Inflammatory macrophage (primary cell): ENCODE measurements around the gene ITGB6.

ENCODE experiments used
- DNase-seq, 2 donors: peaks; one replicate each; pipeline ENCODE4 v3.0.0-alpha.2; 2020 to 2022

Gene ITGB6

DNA sequence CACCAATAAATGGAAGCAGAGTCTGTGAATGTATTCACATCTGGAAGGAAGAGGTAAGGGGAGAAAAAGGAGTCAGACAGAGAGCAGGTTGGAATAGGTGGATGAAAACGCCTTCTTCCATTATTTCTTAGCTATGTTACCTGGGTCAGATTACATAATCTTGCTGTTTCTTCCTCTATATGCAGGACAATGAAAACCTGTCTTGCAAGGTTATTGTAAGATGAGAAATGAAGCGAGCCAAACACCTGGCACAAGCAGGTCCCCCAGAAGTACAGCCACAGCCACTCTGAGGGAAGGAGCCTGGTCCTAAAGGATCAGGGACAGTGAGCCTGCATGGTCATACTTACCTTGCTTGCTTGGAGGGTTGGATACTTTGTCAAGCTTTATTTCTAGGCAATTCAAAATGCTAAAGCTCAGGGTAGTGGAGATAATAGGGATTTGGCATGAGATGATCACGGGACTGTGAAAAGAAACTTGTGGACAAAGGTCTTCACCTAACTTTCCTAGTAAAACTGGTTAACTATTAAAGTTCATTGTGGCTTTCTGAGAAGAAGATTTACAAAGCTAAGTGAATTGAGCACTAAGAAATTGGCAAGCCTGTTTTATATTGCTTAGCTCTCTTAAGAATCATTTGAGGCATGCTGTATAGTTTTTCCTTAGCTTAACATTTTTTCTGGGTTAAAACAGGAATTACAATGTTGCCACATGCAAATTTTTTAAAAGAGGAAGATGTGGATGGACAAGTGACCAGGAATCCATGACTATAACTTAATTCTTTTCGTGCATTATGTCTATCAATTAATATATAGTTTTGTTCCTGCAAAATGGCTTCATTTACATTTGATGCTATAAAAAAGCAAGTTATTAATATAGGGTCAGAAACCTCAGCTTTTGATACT lies 121.9 kb downstream of the ITGB6 start:
- DNase-seq = peak; percentile 5 to 34

DNA sequence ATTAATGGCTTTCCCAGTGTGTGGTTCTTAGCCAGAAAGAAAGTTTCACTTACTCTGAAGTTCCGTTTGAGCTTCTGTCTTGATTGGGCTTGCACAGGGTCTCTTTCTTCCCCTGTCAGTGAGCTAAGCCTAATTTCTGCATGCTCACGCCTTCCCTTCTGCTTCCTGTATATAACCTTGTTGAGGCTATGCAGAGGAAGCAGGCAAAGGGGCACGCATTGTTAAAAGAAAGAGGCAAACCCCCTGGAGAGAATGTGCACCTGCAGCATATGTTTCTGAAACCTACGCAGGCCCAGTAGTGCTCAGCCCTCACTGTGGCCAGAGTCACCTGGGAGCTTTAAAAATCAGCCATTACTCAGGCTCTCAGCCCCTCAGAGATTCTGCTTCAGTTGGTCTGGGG lies 123.2 kb downstream of the ITGB6 start:
- peak; percentile 10 to 26 for DNase-seq

DNA sequence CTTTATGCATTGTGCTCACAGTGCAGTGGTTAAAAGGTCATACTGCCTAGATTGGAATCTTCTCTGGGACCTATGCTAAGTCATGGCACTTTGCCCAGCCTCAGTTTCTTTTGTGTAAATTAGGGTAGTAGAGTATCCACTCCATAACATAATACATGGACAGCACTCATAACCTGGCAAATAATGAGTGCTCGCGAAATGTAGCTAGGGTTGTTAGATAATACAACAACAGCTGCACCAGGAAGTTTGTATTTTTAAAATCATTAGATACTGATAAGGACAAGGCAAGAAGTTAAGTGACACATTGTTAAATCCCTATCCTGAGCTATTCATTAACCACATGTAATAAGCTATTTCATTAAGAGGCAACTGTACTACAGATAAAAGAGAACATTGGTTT lies 123.8 kb downstream of the ITGB6 start:
- no peak for DNase-seq

DNA sequence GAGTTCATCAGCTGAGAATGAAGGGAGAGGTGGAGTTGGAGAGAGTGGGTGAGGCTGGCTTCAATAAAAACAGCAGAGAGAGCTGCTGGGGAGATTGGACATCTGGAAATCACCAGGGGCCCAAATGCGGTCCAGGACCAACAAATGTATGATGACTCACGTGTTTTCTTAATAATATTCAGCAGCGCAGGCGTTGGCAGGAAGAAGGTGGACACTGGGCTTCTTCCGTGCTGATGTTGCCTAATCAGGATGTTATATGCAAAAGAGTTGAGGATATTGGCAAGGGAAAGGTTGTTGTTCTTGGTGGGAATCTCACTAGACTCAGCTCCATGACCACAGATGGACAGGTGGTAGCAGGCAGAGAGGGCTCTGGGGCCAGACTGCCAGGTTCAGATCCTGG lies 124.9 kb downstream of the ITGB6 start:
- DNase-seq = no peak

DNA sequence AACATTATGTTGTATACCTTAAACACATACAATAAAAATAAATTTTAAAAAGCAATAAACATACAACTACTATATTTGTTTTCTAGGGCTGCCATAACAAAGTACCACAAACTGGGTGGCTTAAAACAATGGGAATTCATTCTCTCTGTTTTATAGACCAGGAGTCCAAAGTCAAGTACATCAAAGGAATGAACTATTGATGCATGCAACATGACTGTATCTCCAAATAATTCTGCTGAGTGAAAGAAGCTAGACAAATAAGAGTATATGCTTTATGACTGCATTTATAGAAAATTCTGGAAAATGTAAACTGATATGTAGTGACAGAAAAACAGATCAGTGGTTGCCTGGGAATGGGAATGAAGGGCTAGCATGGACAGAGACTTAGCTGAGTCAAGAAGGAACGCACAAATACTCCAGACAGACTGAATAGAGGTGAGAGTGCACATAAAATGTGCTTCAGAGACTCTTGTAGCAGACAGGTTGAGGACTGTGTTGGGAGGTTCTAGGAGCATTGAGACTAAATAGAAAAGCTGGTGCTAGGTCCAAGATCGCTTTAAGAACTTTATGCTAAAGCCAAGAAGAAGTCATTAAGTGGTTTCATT lies 126.7 kb downstream of the ITGB6 start:
- DNase-seq = no peak

DNA sequence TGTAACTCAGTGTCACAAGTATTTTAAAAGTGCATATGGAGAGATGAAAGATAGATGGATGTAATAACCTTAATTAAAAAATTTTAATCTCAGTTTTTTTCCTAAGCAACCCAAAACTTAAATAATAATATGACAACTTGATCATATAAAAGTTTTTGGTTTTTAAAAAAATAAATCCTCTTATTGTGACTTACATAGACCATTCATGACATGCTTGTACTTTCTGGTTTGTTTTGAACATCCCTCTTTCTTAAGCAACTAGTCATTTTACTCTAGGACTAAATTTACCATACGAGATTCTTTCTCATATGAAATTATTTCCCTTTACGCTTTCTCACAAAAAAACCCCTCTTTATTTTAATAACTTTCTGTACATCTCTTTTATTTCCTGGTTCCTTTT lies 131.2 kb downstream of the ITGB6 start:
- DNase-seq = no peak

DNA sequence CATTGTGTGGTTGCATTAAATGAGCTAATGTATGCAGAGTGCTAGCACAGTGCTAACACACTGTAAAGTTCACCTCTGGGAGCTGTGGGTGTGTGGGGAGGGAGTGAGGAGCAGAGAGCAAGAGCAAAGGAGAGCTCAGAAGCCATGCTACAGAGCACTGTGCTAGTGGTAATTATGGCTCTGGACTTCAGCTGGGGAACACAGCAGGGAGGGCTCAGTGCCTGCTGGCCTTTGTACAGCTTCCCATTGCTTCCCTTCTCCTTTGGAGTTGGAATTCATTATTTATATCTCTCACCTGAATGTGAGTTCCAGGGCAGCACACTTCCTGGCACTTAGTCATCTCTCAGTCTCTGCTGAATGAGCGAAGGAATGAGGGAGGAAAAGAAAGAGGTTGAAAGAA lies 135.2 kb downstream of the ITGB6 start:
- DNase-seq = no peak

DNA sequence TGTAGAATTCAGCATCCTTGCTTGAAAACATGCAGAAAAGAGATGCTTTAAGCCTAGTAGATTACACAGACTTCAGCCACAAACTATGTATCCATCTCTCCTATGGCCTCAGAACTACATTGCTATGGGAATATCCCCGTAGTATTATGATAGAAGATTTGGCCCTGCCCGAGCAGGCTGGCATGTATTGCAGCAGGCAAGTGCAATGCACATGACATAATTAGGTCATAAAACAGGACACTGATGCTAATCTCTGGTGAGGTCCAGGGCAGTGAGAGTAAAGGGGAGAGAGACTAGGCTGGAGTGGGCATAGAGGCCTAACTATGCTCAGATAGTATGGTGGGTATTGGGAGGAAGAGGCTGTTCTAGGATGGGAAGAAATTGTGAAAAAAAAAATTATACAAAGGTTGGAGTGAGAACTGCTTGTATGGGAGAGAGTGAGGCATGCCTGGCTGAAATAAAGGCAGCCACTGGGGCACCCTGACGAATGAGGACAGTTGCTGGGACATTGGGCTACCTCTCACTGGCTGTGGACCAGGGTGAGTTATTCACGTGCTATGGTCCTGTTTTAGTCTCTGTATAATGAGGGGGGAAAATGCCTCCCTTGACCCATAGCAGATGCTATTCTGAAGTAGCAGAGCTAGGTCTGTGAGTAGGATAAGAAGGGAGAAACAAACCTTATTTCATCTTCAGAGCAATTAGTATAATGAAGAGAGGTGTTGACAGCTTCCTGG lies 136.0 kb downstream of the ITGB6 start:
- no peak for DNase-seq

DNA sequence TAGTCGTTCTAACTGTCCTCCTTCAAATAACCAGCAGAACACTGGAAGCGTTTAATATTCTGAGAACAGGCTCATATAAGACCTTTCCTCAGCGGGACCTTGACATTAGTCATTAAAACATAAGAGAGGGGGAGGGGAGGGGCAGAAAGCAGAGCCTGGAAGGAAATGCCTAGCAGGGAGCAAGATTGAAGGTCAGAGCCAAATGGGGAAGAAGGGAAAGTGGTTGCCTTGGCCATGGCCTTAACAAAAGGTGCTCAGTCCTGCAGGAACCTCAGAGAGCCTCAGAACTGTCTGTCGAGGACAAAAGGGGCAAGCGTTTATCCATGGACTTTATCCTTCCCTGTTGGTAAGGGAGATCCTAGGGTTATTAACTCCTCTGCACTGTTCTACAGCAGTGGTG lies 136.8 kb downstream of the ITGB6 start:
- no peak for DNase-seq

DNA sequence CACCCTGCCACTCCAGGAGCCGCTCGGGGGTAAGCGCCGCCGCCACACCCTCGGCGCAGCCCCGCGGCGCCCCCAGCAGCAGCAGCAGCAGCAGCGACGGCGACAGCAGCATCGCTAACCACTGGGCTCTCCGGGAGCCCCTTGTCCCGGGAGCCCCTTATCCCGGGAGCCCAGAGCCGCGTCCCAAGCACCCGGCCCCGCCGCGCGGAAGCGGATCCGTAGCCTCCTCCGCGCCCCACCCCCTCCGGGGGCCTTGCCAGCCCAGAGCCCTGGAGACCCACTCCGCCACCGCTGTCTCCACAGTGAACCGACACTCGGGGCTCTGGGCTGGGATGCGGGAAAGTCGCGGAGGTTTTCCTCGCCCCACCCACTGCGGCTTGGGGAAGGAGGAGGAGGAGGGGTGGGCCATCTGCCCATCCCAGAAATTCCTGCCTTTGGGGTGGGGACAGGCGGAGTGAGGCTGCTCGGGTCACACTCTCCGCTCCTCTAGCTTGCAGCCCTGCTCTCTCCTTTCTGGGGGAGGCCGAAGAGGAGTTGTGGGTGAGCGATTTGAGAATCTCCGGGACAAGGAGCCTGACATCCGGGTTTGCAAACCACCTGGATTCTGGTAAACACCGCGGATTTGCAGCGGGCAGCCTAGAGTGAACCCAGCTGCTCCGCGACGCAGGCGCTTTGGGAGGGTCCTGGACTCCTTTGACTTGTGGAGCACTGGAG lies 137.6 kb downstream of the ITGB6 start, which contains the start of gene PLA2R1:
PLA2R1 (minus strand) TSS at position 324 of the 714 bp plus-strand sequence; CDS start at position 112, 212 bp downstream.
- no peak for DNase-seq

DNA sequence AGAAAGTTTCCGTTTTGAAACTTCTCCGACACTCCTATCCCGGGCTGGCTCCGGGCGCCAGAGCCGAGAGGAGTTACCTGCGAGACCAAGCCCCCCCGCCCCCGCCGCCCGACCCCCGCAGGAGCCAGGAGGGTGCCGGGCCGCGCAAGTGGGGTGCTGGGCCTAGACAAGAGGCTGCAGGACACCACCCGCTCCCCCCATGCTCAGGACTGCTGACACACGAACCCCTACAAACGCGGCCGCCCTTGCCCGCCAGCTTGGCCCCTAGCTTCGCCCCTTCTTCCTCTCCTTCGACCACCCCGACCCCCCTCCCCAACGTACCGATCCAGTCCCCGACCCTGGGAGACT lies 138.2 kb downstream of the ITGB6 start:
- no peak for DNase-seq

DNA sequence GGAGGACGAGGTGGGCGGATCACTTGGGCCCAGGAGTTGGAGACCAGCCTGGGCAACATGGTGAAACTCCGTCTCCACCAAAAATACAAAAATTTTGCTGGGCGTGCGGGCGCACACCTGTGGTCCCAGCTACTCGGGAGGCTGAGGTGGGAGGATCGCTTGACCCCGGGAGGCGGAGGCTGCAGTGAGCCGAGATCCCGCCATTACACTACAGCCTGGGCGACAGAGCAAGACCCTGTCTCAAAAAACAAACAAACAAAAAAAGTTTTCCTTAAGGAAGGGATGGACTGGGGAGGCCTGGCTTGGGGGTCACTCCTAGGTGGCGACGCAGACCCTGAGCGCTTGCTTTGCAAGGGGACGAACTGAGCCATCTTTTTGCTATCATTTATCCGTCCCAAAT lies 138.5 kb downstream of the ITGB6 start:
- no peak for DNase-seq

DNA sequence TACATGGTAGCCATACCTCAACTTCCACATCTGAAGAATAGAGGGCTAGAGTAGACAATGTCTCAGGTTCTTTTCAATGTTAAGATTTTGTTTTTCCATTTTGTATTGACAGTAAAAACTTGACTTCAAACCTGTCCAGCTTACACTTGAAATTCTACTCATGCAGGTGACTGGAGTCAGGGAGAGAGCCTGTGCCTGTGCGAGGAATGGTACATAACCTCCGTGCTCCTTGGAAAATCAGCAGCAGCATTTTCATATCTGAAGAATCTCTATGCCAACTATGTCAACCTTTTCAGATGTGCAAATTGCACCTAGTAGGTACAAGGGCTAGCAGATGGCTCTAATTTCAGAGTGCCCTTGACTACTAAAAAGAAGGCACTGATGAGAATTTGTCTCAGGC lies 139.8 kb downstream of the ITGB6 start:
- DNase-seq = no peak

DNA sequence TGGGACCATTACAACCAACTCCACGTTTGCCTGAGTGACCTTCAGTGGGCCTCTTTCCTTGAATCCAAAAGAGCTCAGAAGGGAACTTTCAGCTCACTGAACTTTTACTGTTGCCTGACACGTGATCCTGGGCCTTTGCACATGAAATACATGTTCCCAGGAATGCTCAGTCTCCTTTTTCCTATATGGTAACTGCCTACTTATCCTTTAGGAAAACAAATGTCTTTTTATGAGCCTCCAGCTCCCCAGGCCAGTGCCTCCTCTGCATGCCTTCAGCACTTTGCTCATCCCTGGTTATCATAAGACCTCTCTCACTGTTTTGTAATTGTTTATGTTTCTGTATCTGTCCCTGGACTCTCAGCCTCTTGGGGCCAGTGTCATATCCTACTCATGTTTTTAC lies 142.7 kb downstream of the ITGB6 start:
- DNase-seq = no peak

DNA sequence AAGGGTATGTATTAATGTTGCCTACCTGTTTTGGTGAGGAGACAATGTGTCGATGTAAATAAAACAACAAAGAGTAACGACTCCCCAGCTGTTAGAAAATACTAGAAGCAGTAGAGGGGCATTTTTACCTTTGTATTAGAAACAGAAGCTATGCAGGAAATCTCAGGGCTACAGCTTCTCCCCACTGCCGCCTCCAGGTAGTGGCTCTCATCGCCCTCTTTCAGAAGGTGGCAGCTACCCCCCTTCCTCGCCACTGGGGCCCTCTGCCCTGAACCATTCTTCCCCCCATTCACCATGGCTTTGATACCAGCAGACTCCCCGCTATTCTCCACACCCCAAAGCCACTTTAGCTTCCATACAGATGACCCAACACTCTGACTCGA lies 144.4 kb downstream of the ITGB6 start:
- DNase-seq = no peak

DNA sequence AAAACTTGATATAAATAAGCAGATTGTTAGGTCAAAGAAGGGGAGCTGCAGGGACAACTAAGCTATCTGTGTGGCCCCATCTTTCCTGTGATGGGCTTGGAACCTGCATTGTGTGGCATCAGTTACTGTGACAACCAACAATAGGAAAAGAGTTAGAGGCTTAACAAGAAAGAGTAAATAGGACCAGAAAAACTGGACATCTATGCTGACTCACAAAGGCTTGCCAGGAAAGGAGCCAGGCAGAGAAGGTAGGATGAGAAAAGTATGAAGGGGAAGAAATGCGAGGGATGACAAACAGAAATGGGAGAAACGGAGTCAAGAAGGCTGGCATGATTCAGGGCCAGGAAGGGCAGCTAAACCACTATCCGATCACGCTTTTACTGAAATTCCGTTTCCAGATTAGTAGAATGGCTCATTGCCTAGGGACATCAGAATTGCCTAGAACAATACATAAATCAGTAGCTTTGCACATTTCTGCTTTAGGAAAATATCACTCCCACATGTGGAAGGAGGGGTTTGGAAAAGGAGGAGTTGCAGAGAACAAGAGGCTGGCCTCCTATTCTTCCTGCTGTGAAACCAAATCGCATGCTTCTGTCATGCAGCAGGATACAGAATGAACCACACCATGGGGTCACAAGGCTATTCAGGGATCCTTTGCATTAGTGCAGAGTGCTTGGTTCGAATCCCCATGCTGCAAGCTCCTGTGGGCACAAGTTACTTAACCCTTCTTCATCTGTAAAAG lies 144.9 kb downstream of the ITGB6 start:
- no peak for DNase-seq

DNA sequence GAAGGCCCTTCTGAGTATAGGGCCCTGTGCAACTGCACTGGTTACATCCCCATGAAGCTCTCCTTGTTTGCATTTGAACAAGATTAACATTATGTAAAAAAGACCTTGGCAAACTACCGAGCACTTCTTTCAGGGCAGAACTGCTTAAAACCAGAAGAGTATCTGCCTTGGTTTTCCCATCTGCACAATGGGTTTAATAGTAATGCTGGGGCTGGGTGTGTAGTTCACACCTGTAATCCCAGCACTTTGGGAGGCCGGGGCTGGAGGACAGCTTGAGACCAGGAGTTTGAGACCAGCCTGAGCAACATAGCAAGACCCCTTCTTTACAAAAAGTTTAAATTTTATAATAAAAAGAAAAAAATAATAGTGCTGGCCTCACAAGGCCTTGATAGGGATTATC lies 146.1 kb downstream of the ITGB6 start:
- DNase-seq = no peak

DNA sequence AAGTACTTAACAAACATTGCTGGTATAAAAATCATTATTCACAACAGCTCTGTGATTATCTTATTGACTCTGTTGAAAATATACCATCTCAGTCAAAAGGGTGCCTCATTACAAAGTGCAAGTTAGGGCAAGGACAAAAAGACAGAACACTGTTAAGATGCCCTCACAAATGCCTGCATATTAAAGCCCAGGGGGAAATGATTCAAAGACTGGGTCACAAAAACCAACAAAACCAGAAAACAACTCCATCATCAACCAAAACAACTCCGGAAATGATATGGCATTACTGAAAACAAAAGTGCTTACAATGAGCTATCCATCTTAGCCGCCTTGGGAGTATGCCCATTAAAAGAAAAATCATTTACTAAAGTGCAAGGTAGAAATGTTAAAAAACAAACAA lies 147.5 kb downstream of the ITGB6 start:
- DNase-seq = no peak

DNA sequence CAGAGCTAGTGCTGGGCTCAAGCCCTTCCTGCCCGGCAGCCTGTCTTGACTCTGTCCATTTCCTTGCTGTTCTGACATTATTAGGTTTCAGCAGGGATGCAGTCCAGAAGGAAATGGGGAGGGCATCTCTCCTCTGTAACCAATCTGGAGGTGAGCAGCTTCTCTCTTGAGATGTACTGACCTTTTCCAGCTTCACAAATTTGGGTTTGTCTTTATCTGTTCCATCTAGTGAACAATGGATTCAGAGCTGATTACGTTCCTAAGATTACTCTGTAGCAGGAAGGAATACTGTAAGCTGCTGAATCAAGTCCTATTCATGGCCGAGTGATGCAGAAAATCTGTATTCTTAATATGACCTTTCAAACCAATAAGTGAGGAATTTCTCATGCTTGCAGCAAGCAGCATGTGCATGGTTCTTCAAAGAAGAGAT lies 148.7 kb downstream of the ITGB6 start:
- DNase-seq = no peak

DNA sequence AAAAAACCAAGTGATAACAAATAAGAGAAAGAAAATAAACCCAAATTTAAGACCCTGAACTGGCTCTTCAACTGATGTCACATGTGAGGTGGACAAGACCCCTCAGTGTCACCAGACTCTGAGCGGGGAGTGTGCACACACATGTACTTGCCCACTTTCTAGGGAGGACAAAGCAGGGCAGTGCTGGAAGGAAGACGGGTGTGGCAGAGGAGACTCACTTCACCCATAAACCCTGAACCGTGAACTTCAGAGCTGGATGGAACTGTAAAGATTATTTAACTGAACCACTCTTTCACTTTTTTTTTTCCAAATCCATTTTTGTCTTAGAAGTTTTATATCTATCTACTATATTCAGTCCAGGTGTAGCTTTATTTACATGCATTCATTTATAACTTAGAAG lies 149.9 kb downstream of the ITGB6 start:
- DNase-seq = no peak
